Prostate gland (tissue), 2 donors: ENCODE results near the gene AMOT.

Experiments used
- CTCF ChIP-seq, 4 experiments: fragments of 200-600 bp in 2 of 4; fragments of 450-650 bp in 2 of 4; sonication (generic) in 2 of 4; IDR thresholded peaks; 1 replicate in 3 of 4; 2 replicates in 1 of 4; pipeline ENCODE4 v1.5.1; 2016 to 2019; ENCODE audit warnings: antibody characterized with exemption in 4 of 4, mild to moderate bottlenecking in 2 of 4, moderate library complexity in 2 of 4
- POLR2A ChIP-seq: fragments of 450-650 bp; IDR thresholded peaks from one replicate; pipeline ENCODE4 v1.6.1; 2016; ENCODE audit warnings: antibody characterized with exemption, mild to moderate bottlenecking

GRCh38 chrX:112863850-112864249 is 23.2 kb upstream of the AMOT start:
- TF ChIP-seq CTCF (IDR thresholded peaks at IDR 0.05) (no peak), POLR2A (no peak)
